Measurements from ENCODE around the gene USP13. TPM values are rescaled to one million over a fixed set of nuclear protein-coding genes. Genes with fewer than 3 reads are reported as not detected.
A peak's percentile ranks its signal among the peaks of the same experiment; 100 is the strongest.

Gene USP13
- total RNA-seq, 6 experiments from 2014 or later: 17.1 to 25.0 (median 21.5) TPM

- Mint-ChIP-seq H3K9me3 (no peaks in the 10 kb centered on the region), H3K4me1 (ENCODE audit: low read depth) (peaks cover 39% of the 10 kb centered on the region), H3K27me3 (ENCODE audit: insufficient read depth) (no peaks in the 10 kb centered on the region), H3K36me3 (ENCODE audit: low read depth) (no peaks in the 10 kb centered on the region), H3K4me3 (no peak overlapping the region), H3K27ac (no peak overlapping the region)
- DNase-seq: no peak
- TF ChIP-seq, protein P1, sequence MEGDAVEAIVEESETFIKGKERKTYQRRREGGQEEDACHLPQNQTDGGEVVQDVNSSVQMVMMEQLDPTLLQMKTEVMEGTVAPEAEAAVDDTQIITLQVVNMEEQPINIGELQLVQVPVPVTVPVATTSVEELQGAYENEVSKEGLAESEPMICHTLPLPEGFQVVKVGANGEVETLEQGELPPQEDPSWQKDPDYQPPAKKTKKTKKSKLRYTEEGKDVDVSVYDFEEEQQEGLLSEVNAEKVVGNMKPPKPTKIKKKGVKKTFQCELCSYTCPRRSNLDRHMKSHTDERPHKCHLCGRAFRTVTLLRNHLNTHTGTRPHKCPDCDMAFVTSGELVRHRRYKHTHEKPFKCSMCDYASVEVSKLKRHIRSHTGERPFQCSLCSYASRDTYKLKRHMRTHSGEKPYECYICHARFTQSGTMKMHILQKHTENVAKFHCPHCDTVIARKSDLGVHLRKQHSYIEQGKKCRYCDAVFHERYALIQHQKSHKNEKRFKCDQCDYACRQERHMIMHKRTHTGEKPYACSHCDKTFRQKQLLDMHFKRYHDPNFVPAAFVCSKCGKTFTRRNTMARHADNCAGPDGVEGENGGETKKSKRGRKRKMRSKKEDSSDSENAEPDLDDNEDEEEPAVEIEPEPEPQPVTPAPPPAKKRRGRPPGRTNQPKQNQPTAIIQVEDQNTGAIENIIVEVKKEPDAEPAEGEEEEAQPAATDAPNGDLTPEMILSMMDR (IDR thresholded peaks at IDR 0.05): no peak
Observed at GRCh38 chr3:179809639-179810038, 156.8 kb downstream of the USP13 start.

GRCh38 chr3:179811321-179812095 lies 158.7 kb downstream of the USP13 start:
- peak overlapping the region; percentile 98 for H3K27ac Mint-ChIP-seq
- H3K9me3 Mint-ChIP-seq: no peaks in the 10 kb centered on the region
- TF ChIP-seq, protein P1 (IDR thresholded peaks at IDR 0.05): peak; percentile 82
- peaks cover 31% of the 10 kb centered on the region for H3K4me1 Mint-ChIP-seq (ENCODE audit: low read depth)
- peaks cover 2% of the 10 kb centered on the region; the same call in 1 of the 2 replicates for H3K27me3 Mint-ChIP-seq (ENCODE audit: insufficient read depth)
- H3K36me3 Mint-ChIP-seq (ENCODE audit: low read depth): no peaks in the 10 kb centered on the region
- DNase-seq: peak; percentile 86
- peak overlapping the region; percentile 80 for H3K4me3 Mint-ChIP-seq

GRCh38 chr3:179812096-179812382 lies 159.2 kb downstream of the USP13 start:
- Mint-ChIP-seq H3K9me3 (no peaks in the 10 kb centered on the region), H3K36me3 (ENCODE audit: low read depth) (no peaks in the 10 kb centered on the region), H3K4me1 (ENCODE audit: low read depth) (peaks cover 31% of the 10 kb centered on the region), H3K27me3 (ENCODE audit: insufficient read depth) (peaks cover 2% of the 10 kb centered on the region; the same call in 1 of the 2 replicates), H3K4me3 (peak overlapping the region; percentile 80), H3K27ac (peak overlapping the region; percentile 98)
- TF ChIP-seq, protein P1 (IDR thresholded peaks at IDR 0.05): no peak
- DNase-seq: no peak

GRCh38 chr3:179819379-179819778 lies 166.5 kb downstream of the USP13 start:
- Mint-ChIP-seq H3K27ac (no peak overlapping the region), H3K27me3 (ENCODE audit: insufficient read depth) (peaks cover 2% of the 10 kb centered on the region; the same call in 1 of the 2 replicates), H3K4me1 (ENCODE audit: low read depth) (no peaks in the 10 kb centered on the region), H3K9me3 (no peaks in the 10 kb centered on the region), H3K36me3 (ENCODE audit: low read depth) (no peaks in the 10 kb centered on the region), H3K4me3 (no peak overlapping the region)
- TF ChIP-seq, protein P1 (IDR thresholded peaks at IDR 0.05): no peak
- no peak for DNase-seq

DNA sequence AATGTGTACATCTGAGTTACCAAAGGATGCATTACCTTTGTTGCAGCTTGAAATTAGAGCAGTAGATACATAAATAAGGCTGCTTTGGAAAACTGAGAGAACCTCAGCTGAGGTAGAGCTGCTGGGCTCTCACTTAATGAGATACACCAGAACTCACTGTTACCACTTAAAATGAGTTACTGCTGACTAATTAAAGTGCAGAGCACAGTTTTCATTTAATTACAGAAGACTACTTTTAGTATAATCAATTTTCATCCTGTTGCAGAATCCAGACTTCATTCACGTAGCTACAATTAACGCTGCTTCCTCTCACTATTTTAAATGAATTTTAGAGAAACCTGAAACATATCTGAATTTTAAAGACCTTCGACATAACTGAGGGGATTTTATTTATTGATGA lies 169.5 kb downstream of the USP13 start:
- H3K36me3 Mint-ChIP-seq (ENCODE audit: low read depth): no peaks in the 10 kb centered on the region
- peaks cover 7% of the 10 kb centered on the region for H3K27me3 Mint-ChIP-seq (ENCODE audit: insufficient read depth)
- TF ChIP-seq, protein P1 (IDR thresholded peaks at IDR 0.05): no peak
- H3K27ac Mint-ChIP-seq: no peak overlapping the region
- no peak overlapping the region for H3K4me3 Mint-ChIP-seq
- DNase-seq: no peak
- H3K9me3 Mint-ChIP-seq: no peaks in the 10 kb centered on the region
- peaks cover 5% of the 10 kb centered on the region; the same call in 1 of the 2 replicates for H3K4me1 Mint-ChIP-seq (ENCODE audit: low read depth)
